Retinal pigment epithelial cell (primary cell): ENCODE measurements around the gene ACTR3.

ENCODE experiments used
- DNase-seq: peaks from one replicate; pipeline ENCODE4 v3.0.0-alpha.2; 2010; ENCODE audit warnings: low read depth
- H3K4me3 ChIP-seq: 2 replicates; pipeline ENCODE4 v1.5.1; 2011; ENCODE audit warnings: mild to moderate bottlenecking, low read length, control low read depth, moderate library complexity
- CTCF ChIP-seq: conservative IDR thresholded peaks from 2 replicates; pipeline ENCODE4 v1.5.1; 2011; ENCODE audit warnings: low read depth, low read length, control low read depth, inconsistent platforms

ACTR3 gene

GRCh38 chr2:113895301-113895700, 5.4 kb downstream of the ACTR3 start:
- no peak for TF ChIP-seq CTCF
- no peak overlapping the region for H3K4me3 ChIP-seq
- DNase-seq = no peak

GRCh38 chr2:113895819-113896563, 6.1 kb downstream of the ACTR3 start:
- DNase-seq = no peak
- no peak overlapping the region for H3K4me3 ChIP-seq
- TF ChIP-seq CTCF = no peak

- H3K4me3 ChIP-seq = no peak overlapping the region
- no peak for TF ChIP-seq CTCF
- no peak for DNase-seq
Observed at GRCh38 chr2:113896791-113897190, 6.9 kb downstream of the ACTR3 start.

- no peak overlapping the region for H3K4me3 ChIP-seq
Observed at GRCh38 chr2:113898081-113898480, 8.2 kb downstream of the ACTR3 start.

GRCh38 chr2:113899166-113899565, 9.3 kb downstream of the ACTR3 start:
- H3K4me3 ChIP-seq = no peak overlapping the region
- no peak for DNase-seq
- TF ChIP-seq CTCF = no peak

More at GRCh38 chr2:113898081-113898480, 8.2 kb downstream of the ACTR3 start:
- no peak for DNase-seq
- TF ChIP-seq CTCF = no peak

- no peak for TF ChIP-seq CTCF
- no peak for DNase-seq
- H3K4me3 ChIP-seq = no peak overlapping the region
Observed at GRCh38 chr2:113901943-113902342, 12.1 kb downstream of the ACTR3 start.

GRCh38 chr2:113905886-113906285, 16.0 kb downstream of the ACTR3 start:
- no peak overlapping the region for H3K4me3 ChIP-seq
- no peak for TF ChIP-seq CTCF
- DNase-seq = no peak
